ENCODE results near the gene SOX6.

- TF ChIP-seq CTCF (conservative IDR thresholded peaks at IDR 0.05 in 1 of 2, IDR thresholded peaks at IDR 0.05 in 1 of 2; ENCODE audit: low read depth in 1 of 2, low read length in 2 of 2) (no peak), EZH2 (IDR thresholded peaks at IDR 0.05; ENCODE audit: low read length, missing control alignments) (no peak)
These were observed 340.4 kb downstream of the SOX6 start for GRCh38 chr11:16015741-16016467.

Measured in fibroblast of lung (primary cell).